HFF-Myc (cell line): ENCODE results near the gene DENND1A.
A peak's percentile ranks its signal among the peaks of the same experiment; 100 is the strongest.

Experiments used
- DNase-seq: peaks from one replicate; pipeline ENCODE4 v3.0.0-alpha.2; 2011; ENCODE audit warnings: low read depth; ENCODE audit errors: extremely low read depth
- H3K4me3 ChIP-seq: replicated peaks from 2 replicates; pipeline ENCODE4 v1.5.1; 2011; ENCODE audit warnings: low read depth, mild to moderate bottlenecking, control low read depth, low read length
- CTCF ChIP-seq: IDR thresholded peaks from 2 replicates; pipeline ENCODE4 v1.5.1; 2012; ENCODE audit warnings: mild to moderate bottlenecking, low read depth, low read length, control low read depth; ENCODE audit errors: missing control alignments

The DENND1A gene

DNA sequence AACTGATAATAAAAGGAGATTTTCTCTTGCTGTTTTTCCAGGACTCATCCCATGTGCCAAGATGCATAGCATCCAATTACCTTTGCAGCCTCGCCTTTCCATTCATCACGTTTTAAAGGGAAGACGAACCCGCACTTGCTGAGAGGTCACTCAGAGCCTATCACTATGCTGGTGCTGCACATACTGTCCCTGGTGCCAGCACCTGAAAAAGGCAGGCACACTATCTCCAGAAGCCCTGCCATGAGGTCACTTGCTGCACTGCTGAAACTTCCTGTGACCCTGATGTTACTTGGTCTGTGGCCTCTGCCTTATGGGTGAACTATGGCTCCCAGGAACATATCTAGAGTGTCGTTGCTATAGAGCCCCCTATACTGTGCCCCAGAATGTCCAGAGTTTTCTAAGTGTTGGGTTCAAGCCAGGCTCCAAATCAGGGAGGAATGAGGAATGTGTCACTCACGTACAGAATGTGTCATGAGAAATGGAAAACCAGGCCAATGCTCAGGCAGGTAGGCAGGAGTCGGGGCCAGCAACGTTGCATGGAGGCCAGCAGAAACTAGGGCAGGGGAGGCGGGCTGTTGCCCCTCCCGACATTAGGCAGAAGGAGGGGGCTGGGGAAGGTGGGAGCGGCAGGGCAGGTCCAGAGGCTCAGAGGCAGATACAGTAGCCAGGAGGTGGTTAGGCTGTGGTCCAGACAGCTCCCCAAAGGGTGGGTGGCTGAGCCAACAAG, 311.8 kb downstream of the DENND1A start:
- no peak for DNase-seq
- H3K4me3 ChIP-seq: no peak overlapping the region
- no peak for TF ChIP-seq CTCF

- H3K4me3 ChIP-seq: no peak overlapping the region
- no peak for TF ChIP-seq CTCF
- DNase-seq: no peak
Measured at GRCh38 chr9:123617286-123617685, 312.6 kb downstream of the DENND1A start.

DNA sequence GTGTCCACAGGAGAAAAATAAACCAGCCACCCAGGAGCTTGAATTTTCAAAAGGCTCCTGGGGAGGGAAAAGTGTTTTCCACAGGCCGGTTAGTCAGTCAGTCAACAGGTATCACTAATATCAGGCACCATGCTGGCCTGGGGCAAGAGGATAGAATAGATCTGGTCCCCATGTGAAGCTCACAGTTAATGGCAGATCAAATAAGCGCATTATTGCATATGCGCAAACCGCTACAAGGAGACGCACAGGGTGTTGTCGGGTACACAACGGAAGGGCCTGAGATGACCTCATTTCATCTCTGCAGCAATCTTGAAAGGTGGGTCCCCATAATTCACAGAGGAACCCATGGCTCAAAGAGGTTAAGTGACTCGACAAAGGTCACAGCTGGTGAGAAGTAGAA, 313.2 kb downstream of the DENND1A start:
- no peak for DNase-seq
- TF ChIP-seq CTCF: no peak
- H3K4me3 ChIP-seq: no peak overlapping the region

GRCh38 chr9:123615381-123615780, 314.5 kb downstream of the DENND1A start:
- no peak overlapping the region for H3K4me3 ChIP-seq
- TF ChIP-seq CTCF: no peak
- no peak for DNase-seq

DNA sequence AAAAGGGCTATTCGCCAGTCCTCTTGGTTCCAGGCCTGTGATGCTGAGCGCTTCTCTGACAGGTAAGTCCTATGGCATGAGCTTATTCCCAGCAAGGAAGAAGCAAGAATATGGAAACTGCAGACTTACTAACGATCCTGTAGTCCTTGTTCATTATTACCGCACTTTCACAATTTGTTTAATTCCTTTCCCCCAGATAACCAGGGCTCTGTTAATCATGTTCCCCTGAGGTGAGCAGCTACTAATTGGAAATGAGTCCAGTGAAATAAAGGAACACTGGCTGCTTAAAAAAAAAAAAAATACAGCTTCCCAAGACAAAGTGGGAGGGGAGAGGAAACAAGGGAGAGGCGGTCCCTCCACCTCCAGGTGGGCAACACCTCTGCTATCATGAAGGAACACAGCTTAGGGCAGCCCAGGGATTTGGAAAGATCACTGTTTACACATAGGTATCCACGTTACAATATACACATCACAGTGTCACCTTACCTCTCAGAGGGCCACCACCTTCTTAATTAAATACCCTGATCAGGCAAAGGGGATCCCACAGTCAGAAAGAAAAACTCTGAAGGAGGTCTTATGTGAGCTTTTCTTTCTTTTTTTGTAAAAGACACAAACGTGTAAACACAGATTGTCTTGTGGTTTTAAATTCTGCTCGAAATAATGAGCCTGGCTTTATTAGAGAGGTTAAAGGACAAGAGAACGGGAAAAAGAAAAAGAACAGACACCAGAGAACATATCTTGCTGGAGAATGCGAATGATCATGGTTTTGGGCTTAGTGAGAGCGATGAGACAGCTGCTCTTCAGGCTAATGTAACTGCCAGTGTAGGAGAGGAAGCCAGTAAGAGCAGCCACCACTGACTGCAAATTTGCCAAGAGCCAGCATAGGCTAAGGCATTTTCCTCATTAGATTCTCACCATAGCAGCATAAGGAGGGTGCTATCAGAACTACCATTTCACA, 315.3 kb downstream of the DENND1A start:
- DNase-seq: no peak
- TF ChIP-seq CTCF: no peak
- H3K4me3 ChIP-seq: no peak overlapping the region

DNA sequence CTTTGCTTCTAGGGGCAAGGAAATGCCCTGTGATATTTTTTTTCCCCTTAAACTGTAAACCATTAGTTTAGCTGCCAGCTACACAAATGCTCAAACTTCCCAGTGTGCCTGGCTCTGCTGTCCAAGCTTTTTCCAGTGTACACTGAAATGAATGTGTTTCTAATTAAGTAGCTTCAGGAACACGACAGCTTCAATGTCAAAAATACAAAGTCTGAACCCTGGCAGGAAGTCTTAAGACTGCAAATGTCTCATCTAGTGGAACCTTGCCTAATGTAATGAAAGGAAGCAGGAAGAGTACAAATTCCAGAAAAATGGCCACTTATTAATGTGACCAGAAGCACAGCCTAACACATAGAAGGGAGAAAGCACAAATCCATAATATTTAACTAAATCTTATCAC, 318.7 kb downstream of the DENND1A start:
- DNase-seq: peak; percentile 26
- TF ChIP-seq CTCF: no peak
- no peak overlapping the region for H3K4me3 ChIP-seq
